GM23248 (cell line): ENCODE data around the gene TMEM184B.

Experiments
- EZH2 ChIP-seq: fragments of 200-600 bp; sonication (generic); IDR thresholded peaks from 2 replicates; pipeline ENCODE4 v1.6.1; 2018; ENCODE audit warnings: antibody characterized with exemption, mild to moderate bottlenecking; ENCODE audit not compliant: insufficient read depth, poor library complexity, severe bottlenecking
- EZH2phosphoT487 ChIP-seq: fragments of 200-600 bp; sonication (generic); IDR thresholded peaks from 2 replicates; pipeline ENCODE4 v1.6.1; 2018; ENCODE audit warnings: antibody characterized with exemption, moderate library complexity, mild to moderate bottlenecking, low read depth; ENCODE audit not compliant: insufficient read depth

- no peak for TF ChIP-seq EZH2
- TF ChIP-seq EZH2phosphoT487 = no peak
Observed at GRCh38 chr22:38187413-38188212, 85.2 kb downstream of the TMEM184B start.
